Measurements from ENCODE around the gene TNS3.

- TF ChIP-seq, protein P1, sequence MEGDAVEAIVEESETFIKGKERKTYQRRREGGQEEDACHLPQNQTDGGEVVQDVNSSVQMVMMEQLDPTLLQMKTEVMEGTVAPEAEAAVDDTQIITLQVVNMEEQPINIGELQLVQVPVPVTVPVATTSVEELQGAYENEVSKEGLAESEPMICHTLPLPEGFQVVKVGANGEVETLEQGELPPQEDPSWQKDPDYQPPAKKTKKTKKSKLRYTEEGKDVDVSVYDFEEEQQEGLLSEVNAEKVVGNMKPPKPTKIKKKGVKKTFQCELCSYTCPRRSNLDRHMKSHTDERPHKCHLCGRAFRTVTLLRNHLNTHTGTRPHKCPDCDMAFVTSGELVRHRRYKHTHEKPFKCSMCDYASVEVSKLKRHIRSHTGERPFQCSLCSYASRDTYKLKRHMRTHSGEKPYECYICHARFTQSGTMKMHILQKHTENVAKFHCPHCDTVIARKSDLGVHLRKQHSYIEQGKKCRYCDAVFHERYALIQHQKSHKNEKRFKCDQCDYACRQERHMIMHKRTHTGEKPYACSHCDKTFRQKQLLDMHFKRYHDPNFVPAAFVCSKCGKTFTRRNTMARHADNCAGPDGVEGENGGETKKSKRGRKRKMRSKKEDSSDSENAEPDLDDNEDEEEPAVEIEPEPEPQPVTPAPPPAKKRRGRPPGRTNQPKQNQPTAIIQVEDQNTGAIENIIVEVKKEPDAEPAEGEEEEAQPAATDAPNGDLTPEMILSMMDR (IDR thresholded peaks at IDR 0.05): no peak
- TF ChIP-seq EP300 (IDR thresholded peaks at IDR 0.05) (no peak), POLR2A (IDR thresholded peaks at IDR 0.05; ENCODE audit: low read depth) (no peak)
Measured at GRCh38 chr7:47563521-47563920, 18.4 kb downstream of the TNS3 start.
